HL-60/S4 treated with retinoic acid at 250 ng/mL for 4 days and 3 days (cell line): ENCODE results near the gene ETFA.

Source experiments
- in situ Hi-C: fragments of 300-500 bp; cut with MboI; formaldehyde crosslinking; loops from 2 replicates; pipeline ENCODE4 v1.7.0; 2022; ENCODE audit warnings: low sequenced_read_pairs

Gene ETFA

GRCh38 chr15:76198456-76199105, 112.7 kb downstream of the ETFA start:
- in situ Hi-C loops, result no loop called here

- in situ Hi-C loops, result no loop called here
Observed at GRCh38 chr15:76197703-76198455, 113.4 kb downstream of the ETFA start.

- in situ Hi-C loops, result no loop called here
Observed at GRCh38 chr15:76196269-76197231, 114.7 kb downstream of the ETFA start.

GRCh38 chr15:76195506-76196268, 115.6 kb downstream of the ETFA start:
- in situ Hi-C loops, result no loop called here

GRCh38 chr15:76193934-76194333, 117.3 kb downstream of the ETFA start:
- in situ Hi-C loops, result no loop called here

- in situ Hi-C loops, result no loop called here
Observed at GRCh38 chr15:76192715-76193114, 118.6 kb downstream of the ETFA start.

GRCh38 chr15:76191539-76192244, 119.6 kb downstream of the ETFA start:
- in situ Hi-C loops, result no loop called here

- in situ Hi-C loops, result no loop called here
Observed at GRCh38 chr15:76190751-76191538, 120.3 kb downstream of the ETFA start.

- in situ Hi-C loops, result no loop called here
Observed at GRCh38 chr15:76190070-76190564, 121.2 kb downstream of the ETFA start.

GRCh38 chr15:76189106-76189505, 122.2 kb downstream of the ETFA start:
- in situ Hi-C loops, result no loop called here

- in situ Hi-C loops, result no loop called here
Observed at GRCh38 chr15:76187163-76187562, 124.1 kb downstream of the ETFA start.

GRCh38 chr15:76185716-76186115, 125.6 kb downstream of the ETFA start:
- in situ Hi-C loops, result no loop called here

GRCh38 chr15:76184650-76185035, 126.6 kb downstream of the ETFA start:
- in situ Hi-C loops, result no loop called here

GRCh38 chr15:76183930-76184649, 127.2 kb downstream of the ETFA start:
- in situ Hi-C loops, result no loop called here

GRCh38 chr15:76181705-76182107, 129.6 kb downstream of the ETFA start:
- in situ Hi-C loops, result no loop called here

GRCh38 chr15:76180321-76180720, 130.9 kb downstream of the ETFA start:
- in situ Hi-C loops, result no loop called here

- in situ Hi-C loops, result no loop called here
Observed at GRCh38 chr15:76179023-76179422, 132.2 kb downstream of the ETFA start.

GRCh38 chr15:76178296-76179000, 132.8 kb downstream of the ETFA start:
- in situ Hi-C loops, result no loop called here
